GM23338 (cell line): ENCODE measurements around the gene TMEM145. TPM values are rescaled to one million over a fixed set of nuclear protein-coding genes. Genes with fewer than 3 reads are reported as not detected.

Source experiments
- ATAC-seq: fragments of 200-7000 bp; cut with Tn5 transposase; 3 replicates; pipeline ENCODE4 v1.9.1; 2020
- DNase-seq: peaks from one replicate; pipeline ENCODE4 v3.0.0-alpha.2; 2015; ENCODE audit warnings: low spot score
- H2AFZ ChIP-seq: fragments of 200-600 bp; sonication (generic); 2 replicates; pipeline ENCODE4 v1.8.0; 2016; ENCODE audit warnings: antibody characterized with exemption, mild to moderate bottlenecking, moderate library complexity
- H3F3A ChIP-seq: fragments of 200-600 bp; sonication (generic); replicated peaks from 2 replicates; pipeline ENCODE4 v1.8.0; 2017; ENCODE audit warnings: antibody characterized with exemption, mixed run types, low read depth
- H3K27ac ChIP-seq: fragments of 200-600 bp; sonication (generic); 2 replicates; pipeline ENCODE4 v1.6.1; 2016; ENCODE audit warnings: low read depth
- H3K27me3 ChIP-seq: fragments of 200-600 bp; sonication (generic); 2 replicates; pipeline ENCODE4 v1.8.0; 2016; ENCODE audit warnings: mild to moderate bottlenecking, mixed run types, moderate library complexity; ENCODE audit not compliant: insufficient read depth
- H3K36me3 ChIP-seq: fragments of 200-600 bp; sonication (generic); 2 replicates; pipeline ENCODE4 v1.8.0; 2016; ENCODE audit warnings: mild to moderate bottlenecking; ENCODE audit not compliant: insufficient read depth
- H3K4me1 ChIP-seq: fragments of 200-600 bp; sonication (generic); 2 replicates; pipeline ENCODE4 v1.8.0; 2016; ENCODE audit warnings: mild to moderate bottlenecking, moderate library complexity; ENCODE audit not compliant: insufficient read depth
- H3K4me2 ChIP-seq: fragments of 200-600 bp; sonication (generic); 2 replicates; pipeline ENCODE4 v1.7.1; 2017; ENCODE audit warnings: mixed run types
- H3K4me3 ChIP-seq: fragments of 200-600 bp; sonication (generic); 2 replicates; pipeline ENCODE4 v1.6.1; 2016; ENCODE audit warnings: mixed run types
- H3K79me2 ChIP-seq: fragments of 200-600 bp; sonication (generic); replicated peaks from 2 replicates; pipeline ENCODE4 v1.8.0; 2017; ENCODE audit warnings: mild to moderate bottlenecking; ENCODE audit not compliant: insufficient read depth
- H3K9me2 ChIP-seq: fragments of 200-600 bp; sonication (generic); 2 replicates; pipeline ENCODE4 v1.8.0; 2017; ENCODE audit not compliant: insufficient read depth
- H4K20me1 ChIP-seq: fragments of 200-600 bp; sonication (generic); replicated peaks from 2 replicates; pipeline ENCODE4 v1.8.0; 2017; ENCODE audit warnings: mild to moderate bottlenecking; ENCODE audit not compliant: insufficient read depth
- H3K27ac Mint-ChIP-seq: 2 replicates; pipeline ENCODE4 v1.8.0; 2020; ENCODE audit warnings: inconsistent platforms, mild to moderate bottlenecking, moderate library complexity, mixed read lengths
- H3K27me3 Mint-ChIP-seq: 3 replicates; pipeline ENCODE4 v1.8.0; 2022; ENCODE audit warnings: low read depth, mild to moderate bottlenecking, moderate library complexity, mixed read lengths, inconsistent platforms; ENCODE audit not compliant: insufficient read depth, poor library complexity
- H3K36me3 Mint-ChIP-seq: 3 replicates; pipeline ENCODE4 v1.8.0; 2021; ENCODE audit warnings: low read depth, mild to moderate bottlenecking, inconsistent platforms, moderate library complexity, mixed read lengths
- H3K4me1 Mint-ChIP-seq: 3 replicates; pipeline ENCODE4 v1.8.0; 2020; ENCODE audit warnings: mild to moderate bottlenecking, inconsistent platforms, mixed read lengths
- H3K4me3 Mint-ChIP-seq: 3 replicates; pipeline ENCODE4 v1.8.0; 2021; ENCODE audit warnings: moderate library complexity, mild to moderate bottlenecking, inconsistent platforms, mixed read lengths
- H3K9me3 Mint-ChIP-seq: 3 replicates; pipeline ENCODE4 v1.8.0; 2020; ENCODE audit warnings: moderate library complexity, mild to moderate bottlenecking, inconsistent platforms, mixed read lengths
- CREB1 ChIP-seq: fragments of 250-450 bp; sonication (Bioruptor Pico); IDR thresholded peaks from 2 replicates; pipeline ENCODE4 v1.5.0; 2020; ENCODE audit warnings: low read depth, mild to moderate bottlenecking, moderate library complexity
- CTCF ChIP-seq, 2 experiments: fragments of 200-600 bp in 1 of 2; sonication (generic) in 1 of 2; conservative IDR thresholded peaks; 2 replicates each; pipeline versions ENCODE4 v1.5.1 to v1.6.1; 2016 to 2017; ENCODE audit warnings: antibody characterized with exemption in 2 of 2, low read depth in 2 of 2, mild to moderate bottlenecking in 2 of 2, moderate library complexity in 1 of 2
- ETS1 ChIP-seq: IDR thresholded peaks from 2 replicates; pipeline ENCODE4 v1.6.1; 2016; ENCODE audit warnings: antibody characterized with exemption
- EZH2 ChIP-seq: fragments of 200-600 bp; sonication (generic); IDR thresholded peaks from one replicate; pipeline ENCODE4 v1.8.0; 2017; ENCODE audit warnings: antibody characterized with exemption, mild to moderate bottlenecking, low read depth; ENCODE audit not compliant: unreplicated experiment
- EZH2phosphoT487 ChIP-seq: fragments of 200-600 bp; sonication (generic); IDR thresholded peaks from one replicate; pipeline ENCODE4 v1.8.1; 2018; ENCODE audit warnings: antibody characterized with exemption; ENCODE audit not compliant: unreplicated experiment
- JUNB ChIP-seq: IDR thresholded peaks from one replicate; pipeline ENCODE4 v1.6.1; 2016; ENCODE audit warnings: antibody characterized with exemption; ENCODE audit not compliant: unreplicated experiment
- NANOG ChIP-seq: IDR thresholded peaks from 2 replicates; pipeline ENCODE4 v1.6.1; 2016; ENCODE audit warnings: antibody characterized with exemption, borderline replicate concordance
- POLR2AphosphoS5 ChIP-seq: IDR thresholded peaks from 2 replicates; pipeline ENCODE4 v1.6.1; 2016; ENCODE audit warnings: antibody characterized with exemption, low read depth
- ZNF114 ChIP-seq: fragments of 250-450 bp; sonication (Bioruptor Pico); IDR thresholded peaks from 2 replicates; pipeline ENCODE4 v1.5.0; 2020; ENCODE audit warnings: mild to moderate bottlenecking, moderate library complexity
- ZNF331 ChIP-seq: fragments of 250-450 bp; sonication (Bioruptor Pico); IDR thresholded peaks from 2 replicates; pipeline ENCODE4 v1.5.0; 2020; ENCODE audit warnings: low read depth, mild to moderate bottlenecking, moderate library complexity
- polyA plus RNA-seq: library from polyadenylated mRNA; unstranded; fragments of >200 nt; fragmentation: Nextera tagmentation; extraction: Ambion mirVana; gene quantifications from 2 replicates; pipeline ENCODE4 v1.2.1, GENCODE V29; 2016
- total RNA-seq: library from RNA; depleted of rRNA; stranded (reverse); fragments of >200 nt; shearing (Covaris generic); gene quantifications from 2 replicates; pipeline ENCODE4 v1.2.3, GENCODE V29; 2014
- TF ChIP-seq, protein P1 (sequence below): IDR thresholded peaks from one replicate; pipeline ENCODE4 v1.6.1; 2018; ENCODE audit warnings: antibody characterized with exemption; ENCODE audit not compliant: unreplicated experiment

The TMEM145 gene
- total and polyA plus RNA-seq, 2 experiments from 2014 or later = 1.9 to 5.4 TPM

DNA sequence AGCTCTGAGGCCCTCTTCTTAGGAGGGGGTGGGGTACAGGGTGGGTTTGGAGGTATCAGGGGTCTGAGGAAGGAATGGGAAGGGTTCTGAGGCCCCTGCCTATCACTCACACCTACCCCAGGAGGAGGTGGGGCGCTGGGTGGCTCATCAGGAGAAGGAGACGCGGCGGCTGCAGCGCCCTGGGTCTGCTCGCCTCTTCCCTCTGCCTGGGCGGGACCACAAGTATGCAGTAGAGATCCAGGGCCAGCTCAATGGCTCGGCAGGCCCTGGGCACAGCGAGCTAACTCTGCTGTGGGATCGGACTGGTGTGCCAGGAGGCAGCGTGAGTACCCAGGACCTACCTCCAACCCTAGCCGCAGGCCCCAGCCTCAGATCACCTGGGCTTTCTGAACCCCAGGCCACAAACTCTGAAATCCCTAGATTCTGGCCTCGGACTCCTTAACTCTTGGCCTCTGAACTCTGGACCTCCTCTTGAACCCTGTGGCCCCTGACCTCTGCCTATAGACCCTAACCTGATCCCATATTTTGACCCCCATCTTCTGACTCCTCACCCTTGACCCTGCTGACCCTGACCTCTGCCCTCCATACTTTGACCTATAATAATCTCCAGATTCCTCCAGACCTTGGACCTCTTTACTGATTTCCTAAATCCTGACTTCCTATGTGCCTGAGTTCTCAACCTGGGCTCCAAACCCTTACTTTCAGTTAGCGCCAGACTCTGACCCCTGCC, 36.4 kb downstream of the TMEM145 start:
- ATAC-seq (no peak), DNase-seq (no peak)
- Histone ChIP-seq H3K27ac (no peak overlapping the region), H4K20me1 (peaks cover 7% of the 10 kb centered on the region; the same call in 1 of the 2 replicates), H3K27me3 (no peaks in the 10 kb centered on the region), H3K4me3 (no peak overlapping the region), H3K4me1 (no peaks in the 10 kb centered on the region), H3K9me2 (no peaks in the 10 kb centered on the region), H3K4me2 (no peak overlapping the region), H3K36me3 (no peaks in the 10 kb centered on the region; the same call in 1 of the 2 replicates), H3K79me2 (no peaks in the 10 kb centered on the region), H3F3A (no peaks in the 10 kb centered on the region), H2AFZ (no peak overlapping the region)
- Mint-ChIP-seq H3K27me3 (no peaks in the 10 kb centered on the region), H3K4me1 (peaks cover 3% of the 10 kb centered on the region; the same call in 1 of the 3 replicates), H3K36me3 (peaks cover 19% of the 10 kb centered on the region; the same call in 2 of the 3 replicates), H3K4me3 (no peak overlapping the region), H3K9me3 (peaks cover 3% of the 10 kb centered on the region; the same call in 1 of the 3 replicates), H3K27ac (no peak overlapping the region; the same call in 1 of the 2 replicates)
- TF ChIP-seq EZH2 = no peak

DNA sequence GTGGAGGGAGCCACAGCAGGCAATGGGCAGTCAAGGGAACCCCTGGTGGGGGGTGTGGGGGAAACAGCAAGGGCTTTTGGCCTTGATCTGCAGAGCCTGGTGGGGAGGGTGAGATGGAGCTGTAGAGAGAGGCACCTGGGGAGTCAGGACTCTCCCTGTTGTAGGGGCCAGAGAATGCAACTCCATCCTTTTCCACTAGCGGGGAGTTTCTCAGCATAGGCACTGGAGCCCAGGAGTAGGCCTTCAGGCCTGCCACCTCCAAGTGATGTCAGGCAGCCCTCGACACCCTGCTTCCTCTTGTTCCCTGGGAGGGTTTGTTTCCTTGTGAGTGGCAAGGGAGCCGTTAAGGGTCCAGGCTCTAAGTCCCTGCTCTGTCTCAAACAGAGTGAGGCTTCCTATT, 37.3 kb downstream of the TMEM145 start:
- no peak overlapping the region for H3K4me3 ChIP-seq
- H3F3A ChIP-seq = no peaks in the 10 kb centered on the region
- Mint-ChIP-seq H3K4me1 (peaks cover 3% of the 10 kb centered on the region; the same call in 1 of the 3 replicates), H3K27me3 (peaks cover 2% of the 10 kb centered on the region), H3K27ac (no peak overlapping the region), H3K4me3 (no peak overlapping the region), H3K36me3 (peaks cover 16% of the 10 kb centered on the region; the same call in 2 of the 3 replicates), H3K9me3 (peaks cover 3% of the 10 kb centered on the region; the same call in 1 of the 3 replicates)
- no peak for ATAC-seq
- DNase-seq = no peak
- H3K9me2 ChIP-seq = no peaks in the 10 kb centered on the region
- no peak overlapping the region for H3K4me2 ChIP-seq
- H3K27ac ChIP-seq = no peak overlapping the region
- H3K79me2 ChIP-seq = no peaks in the 10 kb centered on the region
- no peaks in the 10 kb centered on the region; the same call in 1 of the 2 replicates for H3K36me3 ChIP-seq
- no peaks in the 10 kb centered on the region for H3K27me3 ChIP-seq
- H2AFZ ChIP-seq = no peak overlapping the region
- H4K20me1 ChIP-seq = no peaks in the 10 kb centered on the region
- no peaks in the 10 kb centered on the region for H3K4me1 ChIP-seq
- TF ChIP-seq ZNF114 (no peak), ZNF331 (no peak), EZH2phosphoT487 (no peak), POLR2AphosphoS5 (no peak), EZH2 (no peak), JUNB (no peak), ETS1 (no peak), CREB1 (no peak), CTCF (conservative IDR thresholded peaks at IDR 0.05; ENCODE audit: low read depth in 2 of 2) (no peak), NANOG (no peak)
- TF ChIP-seq, protein P1, sequence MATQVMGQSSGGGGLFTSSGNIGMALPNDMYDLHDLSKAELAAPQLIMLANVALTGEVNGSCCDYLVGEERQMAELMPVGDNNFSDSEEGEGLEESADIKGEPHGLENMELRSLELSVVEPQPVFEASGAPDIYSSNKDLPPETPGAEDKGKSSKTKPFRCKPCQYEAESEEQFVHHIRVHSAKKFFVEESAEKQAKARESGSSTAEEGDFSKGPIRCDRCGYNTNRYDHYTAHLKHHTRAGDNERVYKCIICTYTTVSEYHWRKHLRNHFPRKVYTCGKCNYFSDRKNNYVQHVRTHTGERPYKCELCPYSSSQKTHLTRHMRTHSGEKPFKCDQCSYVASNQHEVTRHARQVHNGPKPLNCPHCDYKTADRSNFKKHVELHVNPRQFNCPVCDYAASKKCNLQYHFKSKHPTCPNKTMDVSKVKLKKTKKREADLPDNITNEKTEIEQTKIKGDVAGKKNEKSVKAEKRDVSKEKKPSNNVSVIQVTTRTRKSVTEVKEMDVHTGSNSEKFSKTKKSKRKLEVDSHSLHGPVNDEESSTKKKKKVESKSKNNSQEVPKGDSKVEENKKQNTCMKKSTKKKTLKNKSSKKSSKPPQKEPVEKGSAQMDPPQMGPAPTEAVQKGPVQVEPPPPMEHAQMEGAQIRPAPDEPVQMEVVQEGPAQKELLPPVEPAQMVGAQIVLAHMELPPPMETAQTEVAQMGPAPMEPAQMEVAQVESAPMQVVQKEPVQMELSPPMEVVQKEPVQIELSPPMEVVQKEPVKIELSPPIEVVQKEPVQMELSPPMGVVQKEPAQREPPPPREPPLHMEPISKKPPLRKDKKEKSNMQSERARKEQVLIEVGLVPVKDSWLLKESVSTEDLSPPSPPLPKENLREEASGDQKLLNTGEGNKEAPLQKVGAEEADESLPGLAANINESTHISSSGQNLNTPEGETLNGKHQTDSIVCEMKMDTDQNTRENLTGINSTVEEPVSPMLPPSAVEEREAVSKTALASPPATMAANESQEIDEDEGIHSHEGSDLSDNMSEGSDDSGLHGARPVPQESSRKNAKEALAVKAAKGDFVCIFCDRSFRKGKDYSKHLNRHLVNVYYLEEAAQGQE = no peak
